GM18861 (cell line): ENCODE measurements around the gene PCDHA2.
"Not testable (repeated sequence)": the region's sequence is repeated elsewhere in the genome, so short reads cannot be mapped to it uniquely, and the experiment has no call there.

Experiments
- ATAC-seq: cut with Tn5 transposase; IDR thresholded peaks from one replicate; pipeline ENCODE4 v1.9.1; 2021; ENCODE audit not compliant: unreplicated experiment

PCDHA2 gene

GRCh38 chr5:140794595-140795258 is at the start of gene PCDHA2:
TSS of gene PCDHA2 (plus strand) at chr5:140794852.
- ATAC-seq = no peak

GRCh38 chr5:140753561-140753960 is 41.1 kb upstream of the PCDHA2 start:
- no peak for ATAC-seq

- no peak for ATAC-seq
These were observed 30.3 kb upstream of the PCDHA2 start for GRCh38 chr5:140764177-140764973.

GRCh38 chr5:140767444-140767843 is 27.2 kb upstream of the PCDHA2 start:
- ATAC-seq = no peak

- ATAC-seq = no peak
These were observed 14.1 kb upstream of the PCDHA2 start for GRCh38 chr5:140780512-140780911.

GRCh38 chr5:140785905-140786686 is 8.6 kb upstream of the PCDHA2 start, which contains the start of gene PCDHA1:
TSS of gene PCDHA1 (plus strand) at chr5:140786140.
- no peak for ATAC-seq

- ATAC-seq = not testable (repeated sequence)
These were observed 7.2 kb upstream of the PCDHA2 start for GRCh38 chr5:140787422-140787821.

GRCh38 chr5:140787849-140788504 is 6.7 kb upstream of the PCDHA2 start:
- not testable (repeated sequence) for ATAC-seq

GRCh38 chr5:140791089-140791488 is 3.6 kb upstream of the PCDHA2 start:
- ATAC-seq = no peak

GRCh38 chr5:140795259-140795641 is 598 bp downstream of the PCDHA2 start:
- no peak for ATAC-seq

GRCh38 chr5:140796072-140796717 is 1.5 kb downstream of the PCDHA2 start:
- ATAC-seq = not testable (repeated sequence)

- ATAC-seq = no peak
These were observed 2.1 kb downstream of the PCDHA2 start for GRCh38 chr5:140796718-140797095.

- ATAC-seq = no peak
These were observed 6.3 kb downstream of the PCDHA2 start, which contains the start of gene PCDHA3 for GRCh38 chr5:140800816-140801493. TSS of gene PCDHA3 (plus strand) at chr5:140801057.

- ATAC-seq = no peak
These were observed 6.8 kb downstream of the PCDHA2 start for GRCh38 chr5:140801494-140801841.

- ATAC-seq = not testable (repeated sequence)
These were observed 7.7 kb downstream of the PCDHA2 start for GRCh38 chr5:140802381-140802780.

- ATAC-seq = no peak
These were observed 8.2 kb downstream of the PCDHA2 start for GRCh38 chr5:140802781-140803271.

GRCh38 chr5:140806834-140807775 is 12.5 kb downstream of the PCDHA2 start, which contains the start of gene PCDHA4:
TSS of gene PCDHA4 (plus strand) at chr5:140807068.
- ATAC-seq = no peak

- not testable (repeated sequence) for ATAC-seq
These were observed 13.7 kb downstream of the PCDHA2 start for GRCh38 chr5:140808241-140808888.
